Activated CD8-positive, alpha-beta T cell treated with anti-CD3 and anti-CD28 coated beads, Interleukin-2, amount 10 ng/mL, durations not matched to agents 7 days and 5 days (primary cell): Measurements from ENCODE around the gene SIT1. TPM values are rescaled to one million over a fixed set of nuclear protein-coding genes. Genes with fewer than 3 reads are reported as not detected.

Source experiments
- ATAC-seq: fragments of 150-1000 bp; cut with Tn5 transposase; one replicate; pipeline ENCODE4 v1.10.0; 2021; ENCODE audit warnings: moderate library complexity
- CTCF ChIA-PET: fragments of 350-600 bp; sonication (Branson Sonifier 250); formaldehyde crosslinking; loops from one replicate; lab custom pipeline; 2021; ENCODE audit warnings: antibody characterized with exemption; lab: Charles Lee
- POLR2A ChIA-PET: fragments of 350-600 bp; sonication (Branson Sonifier 250); formaldehyde crosslinking; loops from one replicate; lab custom pipeline; 2021; ENCODE audit warnings: antibody characterized with exemption; lab: Charles Lee
- DNase-seq: peaks from one replicate; pipeline ENCODE4 v3.0.0-alpha.2; 2020
- H3K27ac Mint-ChIP-seq: one replicate; pipeline ENCODE4 v1.8.0; 2021; ENCODE audit warnings: mild to moderate bottlenecking, mixed read lengths
- H3K27me3 Mint-ChIP-seq: one replicate; pipeline ENCODE4 v1.8.0; 2021; ENCODE audit warnings: low read depth, mixed read lengths
- H3K36me3 Mint-ChIP-seq: one replicate; pipeline ENCODE4 v1.8.0; 2021; ENCODE audit warnings: low read depth, mixed read lengths
- H3K4me1 Mint-ChIP-seq: one replicate; pipeline ENCODE4 v1.8.0; 2021; ENCODE audit warnings: low read depth, mixed read lengths
- H3K4me3 Mint-ChIP-seq: one replicate; pipeline ENCODE4 v1.8.0; 2021; ENCODE audit warnings: mild to moderate bottlenecking, mixed read lengths
- H3K9me3 Mint-ChIP-seq: one replicate; pipeline ENCODE4 v1.8.0; 2022; ENCODE audit warnings: mixed read lengths; ENCODE audit not compliant: insufficient read depth
- total RNA-seq, 2 experiments: library from RNA; stranded (reverse); gene quantifications; one replicate each; pipeline ENCODE4 v1.2.3, GENCODE V29; 2021

SIT1 gene
- total RNA-seq, 2 experiments from 2014 or later: 213 to 220 TPM

GRCh38 chr9:35658968-35659220 lies 8.2 kb upstream of the SIT1 start:
- POLR2A ChIA-PET: interaction anchor here (1.1 to 3.8 kb wide), 6 partner anchors 9 to 69 kb away, joined by 3 to 59 read pairs (median 8); no protein-coding TSS in a partner anchor
- H3K9me3 Mint-ChIP-seq: no peaks in the 10 kb centered on the region
- no peak for ATAC-seq

GRCh38 chr9:35658137-35658967 lies 7.6 kb upstream of the SIT1 start, which contains the start of gene CCDC107:
Gene CCDC107, plus strand, starts transcription at chr9:35658292. Its CDS starts 88 bp downstream, at chr9:35658380.
- CTCF ChIA-PET: interaction anchor here (0.7 to 12.4 kb wide), 34 partner anchors 11 to 563 kb away, joined by 3 to 214 read pairs (median 5); partner anchors contain the start of genes CA9, CD72, CREB3 and RGP1
- H3K4me3 Mint-ChIP-seq: peak within 1 kb of the TSS; percentile 92
- POLR2A ChIA-PET: interaction anchor here (0.6 to 3.8 kb wide), 15 partner anchors 7 to 555 kb away, joined by 3 to 59 read pairs (median 5); partner anchors contain the start of genes ARHGEF39, CA9, CREB3 and GBA2
- H3K27me3 Mint-ChIP-seq: peaks cover 3% of the 10 kb centered on the region
- ATAC-seq (peak; percentile 73), DNase-seq (peak; percentile 84)
- H3K9me3 Mint-ChIP-seq: no peaks in the 10 kb centered on the region
- H3K4me1 Mint-ChIP-seq: peaks cover 69% of the 10 kb centered on the region
- peak within 1 kb of the TSS; percentile 97 for H3K27ac Mint-ChIP-seq
- peaks cover 44% of the 10 kb centered on the region for H3K36me3 Mint-ChIP-seq

More at GRCh38 chr9:35658968-35659220, 8.2 kb upstream of the SIT1 start:
- peak overlapping the region; percentile 92 for H3K4me3 Mint-ChIP-seq
- peaks cover 3% of the 10 kb centered on the region for H3K27me3 Mint-ChIP-seq
- H3K36me3 Mint-ChIP-seq: peaks cover 46% of the 10 kb centered on the region
- CTCF ChIA-PET: interaction anchor here (0.9 to 12.4 kb wide), 22 partner anchors 11 to 564 kb away, joined by 3 to 214 read pairs (median 6); partner anchors contain the start of genes CA9, CD72, CREB3 and SIT1
- peaks cover 74% of the 10 kb centered on the region for H3K4me1 Mint-ChIP-seq
- DNase-seq: no peak
- H3K27ac Mint-ChIP-seq: peak overlapping the region; percentile 97

DNA sequence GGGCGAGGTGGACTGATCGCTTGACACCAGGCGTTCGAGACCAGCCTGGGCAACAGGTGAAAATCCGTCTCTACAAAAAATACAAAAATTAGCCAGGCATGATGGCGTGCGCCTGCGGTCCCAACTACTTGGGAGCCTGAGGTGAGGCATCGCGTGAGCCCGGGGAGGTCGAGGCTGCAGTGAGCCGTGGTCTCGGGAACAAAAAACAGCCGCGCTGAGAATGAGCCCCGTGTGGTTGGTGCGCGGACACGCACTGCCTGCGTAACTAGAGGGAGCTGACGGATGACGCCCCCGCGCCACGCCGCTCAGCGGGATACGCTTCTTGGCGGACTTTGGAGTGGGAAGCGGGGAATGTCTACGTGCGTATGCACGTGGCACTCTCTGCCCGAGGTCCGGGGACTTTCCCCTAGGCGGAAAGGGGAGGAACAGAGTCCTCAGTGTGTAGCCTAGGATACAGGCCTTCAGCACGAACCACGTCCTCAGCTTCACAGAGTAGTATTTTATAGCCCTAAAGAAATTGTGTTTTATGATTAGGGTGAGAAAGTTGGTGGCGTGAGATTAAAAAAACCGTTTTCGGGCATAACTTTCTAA lies 6.9 kb upstream of the SIT1 start, which contains the start of gene RMRP:
TSS of gene RMRP (minus strand) at position 474 of the 591 bp plus-strand sequence.
- DNase-seq: peak; percentile 94
- Mint-ChIP-seq H3K4me1 (peaks cover 62% of the 10 kb centered on the region), H3K27ac (peak within 1 kb of the TSS; percentile 97), H3K9me3 (no peaks in the 10 kb centered on the region), H3K36me3 (peaks cover 37% of the 10 kb centered on the region), H3K27me3 (peaks cover 3% of the 10 kb centered on the region), H3K4me3 (peak within 1 kb of the TSS; percentile 92)
- peak; percentile 92 for ATAC-seq
- ChIA-PET CTCF (interaction anchor here (0.7 to 12.4 kb wide), 29 partner anchors 10 to 171 kb away, joined by 3 to 214 read pairs (median 5); partner anchors contain the start of genes CD72, CREB3, RGP1 and SIT1), POLR2A (interaction anchor here (0.6 to 3.8 kb wide), 15 partner anchors 8 to 554 kb away, joined by 3 to 59 read pairs (median 5); partner anchors contain the start of genes ARHGEF39, CA9, CREB3 and GBA2)

GRCh38 chr9:35656831-35657545 lies 6.3 kb upstream of the SIT1 start:
- peak overlapping the region; percentile 97 for H3K27ac Mint-ChIP-seq
- H3K4me3 Mint-ChIP-seq: peak overlapping the region; percentile 92
- H3K9me3 Mint-ChIP-seq: no peaks in the 10 kb centered on the region
- no peak for ATAC-seq
- peaks cover 30% of the 10 kb centered on the region for H3K36me3 Mint-ChIP-seq
- H3K27me3 Mint-ChIP-seq: peaks cover 3% of the 10 kb centered on the region
- CTCF ChIA-PET: interaction anchor here (0.8 to 12.4 kb wide), 15 partner anchors 10 to 171 kb away, joined by 3 to 214 read pairs (median 25); partner anchors contain the start of genes CD72, CREB3, RGP1 and SIT1
- peaks cover 58% of the 10 kb centered on the region for H3K4me1 Mint-ChIP-seq
- POLR2A ChIA-PET: interaction anchor here (0.7 to 3.8 kb wide), 12 partner anchors 8 to 554 kb away, joined by 3 to 59 read pairs (median 6); partner anchors contain the start of genes ARHGEF39, CA9, CREB3 and GBA2
- no peak for DNase-seq

DNA sequence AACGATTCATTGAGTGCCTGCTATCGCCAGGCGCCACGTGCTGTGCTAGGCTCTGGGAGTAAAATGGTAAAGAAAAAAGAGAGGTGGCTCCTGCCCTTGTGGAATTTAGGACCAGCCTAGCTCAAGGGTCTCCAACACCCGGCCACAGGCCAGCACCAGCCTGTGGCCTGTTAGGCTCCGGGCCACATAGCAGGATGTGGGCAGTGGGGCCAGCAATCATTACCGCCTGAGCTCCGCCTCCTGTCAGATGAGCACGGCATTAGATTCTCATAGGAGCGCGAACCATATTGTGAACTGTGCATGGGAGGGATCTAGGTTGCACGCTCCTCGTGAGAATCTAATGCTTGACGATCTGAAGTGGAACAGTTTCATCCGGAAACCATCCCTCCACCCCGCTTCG lies 5.6 kb upstream of the SIT1 start:
- POLR2A ChIA-PET: interaction anchor here (0.9 to 3.8 kb wide), 4 partner anchors 9 to 76 kb away, joined by 4 to 59 read pairs (median 10); partner anchors contain the start of genes ARHGEF39, CREB3 and TLN1
- Mint-ChIP-seq H3K27me3 (peaks cover 3% of the 10 kb centered on the region), H3K4me3 (no peak overlapping the region), H3K36me3 (peaks cover 26% of the 10 kb centered on the region), H3K27ac (no peak overlapping the region), H3K9me3 (no peaks in the 10 kb centered on the region), H3K4me1 (peaks cover 59% of the 10 kb centered on the region)
- ATAC-seq (no peak), DNase-seq (no peak)
- CTCF ChIA-PET: interaction anchor here (1.1 to 12.4 kb wide), 9 partner anchors 8 to 75 kb away, joined by 3 to 214 read pairs (median 34); partner anchors contain the start of genes ARHGEF39, CD72, CREB3 and SIT1

DNA sequence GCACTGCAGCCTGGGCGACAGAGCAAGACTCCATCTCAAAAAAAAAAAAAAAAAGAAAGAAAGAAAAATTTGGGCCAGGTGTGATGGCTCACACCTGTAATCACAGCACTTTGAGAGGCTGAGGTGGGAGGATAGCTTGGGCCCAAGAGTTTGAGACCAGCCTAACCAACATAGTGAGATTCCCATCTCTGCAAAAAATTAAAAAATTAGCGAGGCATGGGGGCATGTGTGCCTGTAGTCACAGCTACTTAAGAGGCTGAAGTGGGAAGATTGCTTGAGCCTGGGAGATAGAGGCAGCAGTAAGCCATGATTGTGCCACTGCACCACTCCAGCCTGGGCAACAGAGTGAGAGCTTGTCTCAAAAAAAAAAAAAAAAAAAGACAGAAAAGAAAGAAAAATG lies 2.9 kb upstream of the SIT1 start:
- Mint-ChIP-seq H3K9me3 (no peaks in the 10 kb centered on the region), H3K27ac (no peak overlapping the region), H3K27me3 (peaks cover 3% of the 10 kb centered on the region), H3K36me3 (peaks cover 21% of the 10 kb centered on the region), H3K4me3 (no peak overlapping the region), H3K4me1 (peaks cover 48% of the 10 kb centered on the region)
- ChIA-PET POLR2A (no interaction called here), CTCF (interaction anchor here (1.0 to 12.4 kb wide), 3 partner anchors 6 to 38 kb away, joined by 3 to 272 read pairs (median 214); partner anchors contain the start of genes ARHGEF39, CD72 and SIT1)
- no peak for ATAC-seq
- DNase-seq: no peak

DNA sequence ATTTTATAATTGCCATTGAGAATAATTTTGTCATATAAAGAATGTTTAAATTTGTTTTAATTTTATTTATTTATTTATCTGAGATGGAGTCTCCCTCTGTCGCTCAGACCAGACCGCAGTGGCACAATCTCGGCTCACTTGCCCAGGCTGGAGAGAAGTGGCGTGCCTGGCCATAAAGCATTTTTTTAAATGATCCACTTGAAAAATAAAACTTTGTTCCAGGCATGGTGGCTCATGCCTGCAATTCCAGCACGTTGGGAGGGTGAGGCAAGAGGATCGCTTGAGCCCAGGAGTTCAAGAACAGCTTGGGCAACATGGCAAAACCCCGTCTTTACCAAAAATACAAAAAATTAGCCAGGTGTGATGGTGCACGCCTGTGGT lies 2.1 kb upstream of the SIT1 start:
- Mint-ChIP-seq H3K36me3 (peaks cover 26% of the 10 kb centered on the region), H3K4me1 (peaks cover 54% of the 10 kb centered on the region), H3K27me3 (peaks cover under 1% of the 10 kb centered on the region), H3K27ac (no peak overlapping the region), H3K4me3 (no peak overlapping the region), H3K9me3 (no peaks in the 10 kb centered on the region)
- ATAC-seq (no peak), DNase-seq (no peak)
- POLR2A ChIA-PET: no interaction called here
- CTCF ChIA-PET: interaction anchor here (12.4 kb wide), 1 partner anchor 37 kb away, joined by 272 read pairs; the partner anchor contains the start of gene CD72

GRCh38 chr9:35651956-35652828 lies 1.5 kb upstream of the SIT1 start:
- ChIA-PET CTCF (interaction anchor here (7.2 to 12.4 kb wide), 2 partner anchors 37 to 44 kb away, joined by 57 to 272 read pairs; partner anchors contain the start of gene CD72), POLR2A (interaction anchor here (0.6 to 8.4 kb wide), 4 partner anchors 9 to 35 kb away, joined by 3 to 122 read pairs (median 8); partner anchors contain the start of genes ARHGEF39 and CD72)
- Mint-ChIP-seq H3K27ac (peak overlapping the region; percentile 48), H3K9me3 (no peaks in the 10 kb centered on the region), H3K4me1 (peaks cover 54% of the 10 kb centered on the region), H3K4me3 (peak overlapping the region; percentile 26), H3K27me3 (no peaks in the 10 kb centered on the region), H3K36me3 (peaks cover 29% of the 10 kb centered on the region)
- no peak for DNase-seq
- ATAC-seq: no peak

GRCh38 chr9:35649431-35650340 lies 1.0 kb downstream of the SIT1 start:
- peak overlapping the region; percentile 97 for H3K4me3 Mint-ChIP-seq
- DNase-seq (peak; percentile 72), ATAC-seq (peak; percentile 8)
- H3K4me1 Mint-ChIP-seq: peaks cover 55% of the 10 kb centered on the region
- peak overlapping the region; percentile 96 for H3K27ac Mint-ChIP-seq
- no peaks in the 10 kb centered on the region for H3K9me3 Mint-ChIP-seq
- ChIA-PET CTCF (interaction anchor here (0.9 to 12.4 kb wide), 9 partner anchors 10 to 107 kb away, joined by 3 to 272 read pairs (median 15); partner anchors contain the start of genes ARHGEF39, CCDC107, CD72 and GBA2), POLR2A (interaction anchor here (0.6 to 8.4 kb wide), 15 partner anchors 8 to 854 kb away, joined by 3 to 122 read pairs (median 6); partner anchors contain the start of genes ARHGEF39, CCDC107, CD72 and CREB3)
- H3K36me3 Mint-ChIP-seq: peaks cover 37% of the 10 kb centered on the region
- no peaks in the 10 kb centered on the region for H3K27me3 Mint-ChIP-seq
